GM19043 (cell line): ENCODE measurements around the gene VGLL2.

ENCODE experiments used
- ATAC-seq: cut with Tn5 transposase; IDR thresholded peaks from one replicate; pipeline ENCODE4 v1.9.1; 2021; ENCODE audit warnings: low read depth; ENCODE audit not compliant: unreplicated experiment

Gene VGLL2

GRCh38 chr6:117268924-117269323 is 3.6 kb downstream of the VGLL2 start:
- ATAC-seq = no peak

GRCh38 chr6:117269638-117270054 is 4.3 kb downstream of the VGLL2 start:
- no peak for ATAC-seq

GRCh38 chr6:117270055-117270842 is 4.9 kb downstream of the VGLL2 start:
- ATAC-seq = no peak

GRCh38 chr6:117270843-117271507 is 5.6 kb downstream of the VGLL2 start:
- ATAC-seq = no peak

- ATAC-seq = no peak
Observed at GRCh38 chr6:117272032-117272866, 6.9 kb downstream of the VGLL2 start.

GRCh38 chr6:117272891-117273290 is 7.5 kb downstream of the VGLL2 start:
- ATAC-seq = no peak

GRCh38 chr6:117275205-117275604 is 9.8 kb downstream of the VGLL2 start:
- ATAC-seq = no peak

- no peak for ATAC-seq
Observed at GRCh38 chr6:117275711-117276110, 10.4 kb downstream of the VGLL2 start.

GRCh38 chr6:117276778-117277316 is 11.5 kb downstream of the VGLL2 start:
- no peak for ATAC-seq

GRCh38 chr6:117280922-117281321 is 15.6 kb downstream of the VGLL2 start:
- ATAC-seq = no peak

GRCh38 chr6:117288083-117288715 is 22.8 kb downstream of the VGLL2 start:
- no peak for ATAC-seq

- no peak for ATAC-seq
Observed at GRCh38 chr6:117290173-117290846, 25.0 kb downstream of the VGLL2 start.

GRCh38 chr6:117298941-117299340 is 33.6 kb downstream of the VGLL2 start:
- ATAC-seq = no peak

- no peak for ATAC-seq
Observed at GRCh38 chr6:117303323-117303722, 38.0 kb downstream of the VGLL2 start.

GRCh38 chr6:117304446-117304845 is 39.1 kb downstream of the VGLL2 start:
- ATAC-seq = no peak

- no peak for ATAC-seq
Observed at GRCh38 chr6:117306227-117306790, 41.0 kb downstream of the VGLL2 start.

GRCh38 chr6:117307655-117308054 is 42.3 kb downstream of the VGLL2 start:
- no peak for ATAC-seq

- no peak for ATAC-seq
Observed at GRCh38 chr6:117309069-117309468, 43.7 kb downstream of the VGLL2 start.

- ATAC-seq = no peak
Observed at GRCh38 chr6:117309611-117310010, 44.3 kb downstream of the VGLL2 start.

GRCh38 chr6:117311310-117311709 is 46.0 kb downstream of the VGLL2 start:
- no peak for ATAC-seq
